ENCODE results near the gene TOLLIP.
"Not testable (repeated sequence)": the region's sequence is repeated elsewhere in the genome, so short reads cannot be mapped to it uniquely, and the experiment has no call there.

TOLLIP gene

DNA sequence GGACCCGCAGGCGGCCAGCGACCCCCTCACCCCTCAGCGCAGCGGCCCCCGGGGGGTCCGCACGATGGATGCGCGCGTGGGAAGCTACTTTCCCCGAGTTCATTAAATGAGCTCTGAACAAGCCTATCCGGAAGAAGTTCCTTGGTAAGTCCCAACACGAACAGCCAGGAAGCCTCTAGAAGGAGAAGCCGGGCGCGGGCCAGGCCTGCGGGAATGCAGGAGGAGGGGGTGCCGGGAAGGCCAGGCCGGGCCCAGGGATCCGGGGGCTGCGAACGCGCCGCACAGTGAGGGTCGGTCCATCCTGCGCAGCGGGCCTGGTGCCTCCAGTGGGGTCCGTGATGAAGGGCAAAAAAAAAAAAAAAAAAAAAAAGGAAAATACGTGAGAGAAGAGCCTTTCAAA lies 36.9 kb downstream of the TOLLIP start:
- TF ChIP-seq FOXP2 (optimal IDR thresholded peaks at IDR 0.05; ENCODE audit: control extremely low read depth, extremely low read length, insufficient read depth) (no peak), POLR2AphosphoS5 (IDR thresholded peaks at IDR 0.05; ENCODE audit: borderline replicate concordance, low read depth, low read length) (no peak), EZH2 (IDR thresholded peaks at IDR 0.05) (no peak)
- no peak overlapping the region for H3K27ac ChIP-seq
- no peaks in the 10 kb centered on the region for H3K9me3 ChIP-seq (ENCODE audit: low read depth, low read length)
- no peak overlapping the region for H3K9ac ChIP-seq (ENCODE audit: insufficient read length)
- DNase-seq (ENCODE audit: low read depth, low spot score) = no peak
- no peaks in the 10 kb centered on the region for H3K36me3 ChIP-seq (ENCODE audit: insufficient read depth, low read length)
- no peak overlapping the region for H3K4me3 ChIP-seq

DNA sequence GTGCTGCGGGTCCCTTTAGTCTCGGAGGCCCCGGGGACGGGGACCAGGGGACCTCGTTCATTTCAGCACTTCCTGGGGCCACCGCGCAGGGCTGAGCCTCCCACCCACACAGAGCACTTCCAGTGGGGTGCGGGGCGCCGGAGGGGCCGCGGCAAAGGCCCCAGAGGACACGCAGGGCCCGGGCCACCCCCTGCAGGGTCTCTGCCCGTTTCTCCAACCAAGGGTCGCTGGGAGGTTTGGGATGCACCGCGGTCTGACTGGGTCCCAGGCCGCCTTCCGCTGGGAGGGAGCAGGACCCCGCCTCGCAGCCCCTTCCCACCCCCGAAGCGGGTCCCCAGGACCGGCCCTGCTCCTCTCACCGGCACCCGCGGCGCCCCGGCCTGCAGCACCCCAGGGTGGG lies 37.5 kb downstream of the TOLLIP start:
- Histone ChIP-seq H3K9me3 (ENCODE audit: low read depth, low read length) (no peaks in the 10 kb centered on the region), H3K9ac (ENCODE audit: insufficient read length) (peak overlapping the region; percentile 37), H3K4me3 (no peak overlapping the region), H3K27ac (peak overlapping the region; percentile 85), H3K36me3 (ENCODE audit: insufficient read depth, low read length) (no peaks in the 10 kb centered on the region)
- DNase-seq (ENCODE audit: low read depth, low spot score) = no peak
- TF ChIP-seq POLR2AphosphoS5 (IDR thresholded peaks at IDR 0.05; ENCODE audit: borderline replicate concordance, low read depth, low read length) = no peak
- TF ChIP-seq FOXP2 (optimal IDR thresholded peaks at IDR 0.05; ENCODE audit: control extremely low read depth, extremely low read length, insufficient read depth) = no peak
- no peak for TF ChIP-seq EZH2 (IDR thresholded peaks at IDR 0.05)

DNA sequence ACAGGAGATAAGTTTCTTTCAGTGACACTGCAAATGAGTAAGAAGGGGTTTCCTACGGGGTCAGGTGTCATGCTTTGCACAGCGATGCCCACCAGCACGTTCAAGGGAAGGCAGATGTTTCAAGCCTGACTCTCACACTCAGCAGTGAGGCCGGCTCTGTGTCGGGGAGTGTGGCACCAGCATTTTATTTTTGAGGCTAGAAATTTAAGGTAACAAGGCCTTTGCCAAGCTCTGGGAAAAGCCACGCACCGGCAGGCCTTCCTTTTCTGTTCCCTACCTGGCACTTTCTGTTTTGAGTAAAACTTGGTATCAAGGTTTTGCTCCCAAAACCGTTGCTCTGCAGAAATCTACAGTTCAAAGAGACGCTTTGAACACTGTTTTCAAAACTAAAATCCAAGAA lies 38.0 kb downstream of the TOLLIP start:
- Histone ChIP-seq H3K27ac (peak overlapping the region; percentile 85), H3K4me3 (peak overlapping the region; percentile 46), H3K36me3 (ENCODE audit: insufficient read depth, low read length) (no peaks in the 10 kb centered on the region), H3K9me3 (ENCODE audit: low read depth, low read length) (no peaks in the 10 kb centered on the region), H3K9ac (ENCODE audit: insufficient read length) (peak overlapping the region; percentile 37)
- DNase-seq (ENCODE audit: low read depth, low spot score) = no peak
- TF ChIP-seq EZH2 (IDR thresholded peaks at IDR 0.05) = no peak
- TF ChIP-seq FOXP2 (optimal IDR thresholded peaks at IDR 0.05; ENCODE audit: control extremely low read depth, extremely low read length, insufficient read depth) = no peak
- TF ChIP-seq POLR2AphosphoS5 (IDR thresholded peaks at IDR 0.05; ENCODE audit: borderline replicate concordance, low read depth, low read length) = no peak

DNA sequence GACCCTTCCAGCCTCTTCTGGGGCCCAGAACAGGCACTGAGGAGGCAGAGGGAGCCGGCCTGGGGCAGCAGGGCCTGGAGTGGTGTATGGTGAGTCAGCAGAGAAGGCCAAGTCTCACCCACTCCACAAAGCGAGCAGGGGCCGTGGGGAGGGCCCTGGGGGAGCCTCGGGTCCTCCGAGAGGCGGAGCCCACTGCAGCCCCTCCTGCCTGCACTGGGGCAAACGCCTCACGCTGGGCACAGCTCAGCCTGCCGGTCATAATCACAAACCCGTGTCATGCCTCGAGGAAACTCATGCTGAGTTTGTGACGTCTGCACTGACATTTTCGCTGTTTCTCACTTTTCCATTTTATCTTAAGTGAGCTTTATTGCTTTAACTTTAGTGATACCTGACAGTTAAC lies 38.4 kb downstream of the TOLLIP start:
- no peaks in the 10 kb centered on the region for H3K9me3 ChIP-seq (ENCODE audit: low read depth, low read length)
- H3K9ac ChIP-seq (ENCODE audit: insufficient read length) = peak overlapping the region; percentile 53
- peak; percentile 54 for TF ChIP-seq POLR2AphosphoS5 (IDR thresholded peaks at IDR 0.05; ENCODE audit: borderline replicate concordance, low read depth, low read length)
- TF ChIP-seq EZH2 (IDR thresholded peaks at IDR 0.05) = no peak
- TF ChIP-seq FOXP2 (optimal IDR thresholded peaks at IDR 0.05; ENCODE audit: control extremely low read depth, extremely low read length, insufficient read depth) = no peak
- no peaks in the 10 kb centered on the region for H3K36me3 ChIP-seq (ENCODE audit: insufficient read depth, low read length)
- peak overlapping the region; percentile 46 for H3K4me3 ChIP-seq
- DNase-seq (ENCODE audit: low read depth, low spot score) = no peak
- H3K27ac ChIP-seq = peak overlapping the region; percentile 85

DNA sequence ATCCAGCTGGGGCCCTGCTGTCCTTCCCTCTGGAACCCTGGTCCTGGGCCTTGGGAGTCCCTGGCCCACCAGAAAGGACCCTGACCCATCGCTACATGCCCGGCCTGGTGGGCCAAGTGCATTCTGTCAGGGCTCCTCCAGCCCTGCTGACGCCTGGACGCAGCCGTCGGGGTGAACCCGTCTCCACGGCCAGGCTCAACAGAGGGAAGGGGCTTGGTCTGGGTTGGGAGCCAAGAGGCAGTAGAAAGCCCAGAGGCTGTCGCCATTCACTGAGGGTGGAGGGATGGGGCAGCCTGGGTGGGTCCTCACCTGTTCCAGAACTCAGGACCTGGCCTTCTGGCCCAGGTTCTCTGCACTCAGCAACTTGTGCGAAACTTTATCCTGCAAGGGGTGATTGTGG lies 39.0 kb downstream of the TOLLIP start:
- Histone ChIP-seq H3K9me3 (ENCODE audit: low read depth, low read length) (no peaks in the 10 kb centered on the region), H3K9ac (ENCODE audit: insufficient read length) (peak overlapping the region; percentile 53), H3K36me3 (ENCODE audit: insufficient read depth, low read length) (no peaks in the 10 kb centered on the region), H3K27ac (peak overlapping the region; percentile 85), H3K4me3 (no peak overlapping the region)
- TF ChIP-seq EZH2 (IDR thresholded peaks at IDR 0.05) (no peak), FOXP2 (optimal IDR thresholded peaks at IDR 0.05; ENCODE audit: control extremely low read depth, extremely low read length, insufficient read depth) (no peak), POLR2AphosphoS5 (IDR thresholded peaks at IDR 0.05; ENCODE audit: borderline replicate concordance, low read depth, low read length) (no peak)
- no peak for DNase-seq (ENCODE audit: low read depth, low spot score)

DNA sequence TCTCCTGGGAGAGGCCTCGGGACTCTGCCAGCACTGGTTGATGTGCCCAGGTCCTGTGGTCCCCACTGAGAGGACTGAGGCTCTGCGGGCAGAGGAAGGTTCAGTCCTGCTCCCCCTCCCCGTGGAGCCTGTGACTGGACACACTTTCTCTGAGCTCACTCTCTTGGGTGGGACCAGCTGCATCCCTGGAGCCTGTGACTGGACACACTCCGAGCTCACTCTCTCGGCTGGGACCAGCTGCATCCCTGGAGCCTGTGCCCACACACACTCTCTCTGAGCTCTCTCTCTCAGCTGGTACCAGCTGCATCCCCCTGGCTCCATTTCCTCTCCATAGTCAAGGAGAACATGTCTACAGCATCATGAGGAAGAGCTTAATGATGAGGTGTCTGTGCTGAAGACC lies 39.5 kb downstream of the TOLLIP start:
- H3K9ac ChIP-seq (ENCODE audit: insufficient read length) = no peak overlapping the region
- no peaks in the 10 kb centered on the region for H3K9me3 ChIP-seq (ENCODE audit: low read depth, low read length)
- no peak for TF ChIP-seq POLR2AphosphoS5 (IDR thresholded peaks at IDR 0.05; ENCODE audit: borderline replicate concordance, low read depth, low read length)
- no peak for TF ChIP-seq EZH2 (IDR thresholded peaks at IDR 0.05)
- no peak for TF ChIP-seq FOXP2 (optimal IDR thresholded peaks at IDR 0.05; ENCODE audit: control extremely low read depth, extremely low read length, insufficient read depth)
- no peak for DNase-seq (ENCODE audit: low read depth, low spot score)
- H3K36me3 ChIP-seq (ENCODE audit: insufficient read depth, low read length) = no peaks in the 10 kb centered on the region
- no peak overlapping the region for H3K4me3 ChIP-seq
- H3K27ac ChIP-seq = no peak overlapping the region

DNA sequence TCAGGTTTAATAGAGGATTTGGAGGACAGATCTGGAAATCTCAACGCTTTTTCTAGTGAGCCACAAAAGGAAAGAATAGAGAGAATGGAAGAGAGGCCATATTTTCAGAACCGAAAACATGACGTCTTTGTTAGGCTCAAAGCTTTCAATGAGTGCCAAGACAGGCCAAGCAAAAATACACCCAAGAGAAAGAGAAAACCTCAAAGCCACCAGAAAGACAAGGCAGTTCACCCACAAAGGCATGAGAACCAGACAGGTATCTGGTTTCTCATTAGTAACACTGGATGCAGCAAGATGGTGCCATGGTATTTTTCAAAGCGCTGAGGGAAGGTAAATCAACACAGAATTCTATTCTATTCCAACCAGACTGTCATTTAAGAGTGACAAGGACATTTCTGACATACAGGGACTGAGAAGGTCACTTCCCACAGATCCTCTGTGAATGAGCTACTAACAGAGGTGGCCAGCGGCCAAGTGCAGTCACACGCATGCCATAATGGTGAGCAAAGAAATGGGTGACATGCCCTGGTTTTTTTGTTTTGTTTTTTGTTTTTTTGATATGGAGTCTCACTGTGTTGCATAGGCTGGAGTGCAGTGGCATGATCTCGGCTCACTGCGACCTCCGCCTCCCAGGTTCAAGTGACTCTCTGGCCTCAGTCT lies 41.9 kb downstream of the TOLLIP start:
- Histone ChIP-seq H3K27ac (no peak overlapping the region), H3K9ac (ENCODE audit: insufficient read length) (no peak overlapping the region), H3K9me3 (ENCODE audit: low read depth, low read length) (no peaks in the 10 kb centered on the region), H3K36me3 (ENCODE audit: insufficient read depth, low read length) (no peaks in the 10 kb centered on the region), H3K4me3 (no peak overlapping the region)
- no peak for DNase-seq (ENCODE audit: low read depth, low spot score)
- no peak for TF ChIP-seq POLR2AphosphoS5 (IDR thresholded peaks at IDR 0.05; ENCODE audit: borderline replicate concordance, low read depth, low read length)
- TF ChIP-seq FOXP2 (optimal IDR thresholded peaks at IDR 0.05; ENCODE audit: control extremely low read depth, extremely low read length, insufficient read depth) = no peak
- no peak for TF ChIP-seq EZH2 (IDR thresholded peaks at IDR 0.05)

DNA sequence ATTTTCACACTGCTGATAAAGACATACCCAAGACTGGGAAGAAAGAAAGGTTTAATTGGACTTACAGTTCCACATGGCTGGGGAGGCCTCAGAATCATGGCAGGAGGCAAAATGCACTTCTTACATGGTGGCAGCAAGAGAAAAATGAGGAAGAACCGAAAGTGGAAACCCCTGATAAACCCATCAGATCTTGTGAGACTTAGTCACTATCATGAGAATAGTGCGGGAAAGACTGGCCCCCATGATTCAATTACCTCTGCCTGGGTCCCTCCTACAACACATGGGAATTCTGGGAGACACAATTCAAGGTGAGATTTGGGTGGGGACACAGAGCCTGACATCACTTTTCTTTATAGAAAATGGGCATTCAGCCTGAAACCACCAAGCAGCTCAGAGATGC lies 42.5 kb downstream of the TOLLIP start:
- not testable (repeated sequence) for H3K27ac ChIP-seq

DNA sequence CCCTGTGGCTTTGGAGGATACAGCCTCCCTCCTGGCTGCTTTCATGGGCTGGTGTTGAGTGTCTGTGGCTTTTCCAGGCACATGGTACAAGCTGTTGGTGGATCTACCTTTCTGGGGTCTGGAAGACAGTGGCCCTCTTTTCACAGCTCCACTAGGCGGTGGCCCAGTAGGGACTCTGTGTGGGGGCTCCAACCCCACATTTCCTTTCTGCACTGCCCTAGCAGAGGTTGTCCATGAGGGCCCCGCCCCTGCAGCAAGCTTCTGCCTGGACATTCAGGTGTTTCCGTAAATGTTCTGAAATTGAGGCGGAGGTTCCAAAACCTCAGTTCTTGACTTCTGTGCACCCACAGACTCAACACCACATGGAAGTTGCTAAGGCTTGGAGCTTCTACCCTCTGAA lies 44.0 kb downstream of the TOLLIP start:
- H3K4me3 ChIP-seq; H3K27ac ChIP-seq; H3K36me3 ChIP-seq (ENCODE audit: insufficient read depth, low read length); DNase-seq (ENCODE audit: low read depth, low spot score); H3K9ac ChIP-seq (ENCODE audit: insufficient read length); H3K9me3 ChIP-seq (ENCODE audit: low read depth, low read length): not testable (repeated sequence)

More for the DNA sequence above, 42.5 kb downstream of the TOLLIP start:
- not testable (repeated sequence) for H3K9me3 ChIP-seq (ENCODE audit: low read depth, low read length); H3K4me3 ChIP-seq; H3K36me3 ChIP-seq (ENCODE audit: insufficient read depth, low read length); H3K9ac ChIP-seq (ENCODE audit: insufficient read length); DNase-seq (ENCODE audit: low read depth, low spot score)

DNA sequence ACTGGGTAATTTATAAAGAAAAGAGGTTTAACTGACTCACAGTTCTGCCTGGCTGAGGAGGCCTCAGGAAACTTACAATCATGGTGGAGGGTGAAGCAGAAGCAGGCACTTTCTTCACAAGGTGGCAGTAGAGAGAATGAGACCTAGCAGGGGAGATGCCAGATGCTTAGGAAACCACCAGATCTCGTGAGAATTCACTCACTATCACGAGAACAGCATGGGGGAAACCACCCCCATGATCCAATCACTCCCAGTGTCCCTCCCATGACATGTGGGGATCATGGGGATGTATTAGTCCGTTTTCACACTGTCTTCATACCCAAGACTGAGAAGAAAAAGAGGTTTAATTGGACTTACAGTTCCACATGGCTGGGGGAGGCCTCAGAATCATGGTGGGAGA lies 45.0 kb downstream of the TOLLIP start:
- H3K9ac ChIP-seq (ENCODE audit: insufficient read length); DNase-seq (ENCODE audit: low read depth, low spot score): not testable (repeated sequence)
- peak overlapping the region; percentile 66 for H3K27ac ChIP-seq

More for the DNA sequence above, 45.0 kb downstream of the TOLLIP start:
- not testable (repeated sequence) for H3K9me3 ChIP-seq (ENCODE audit: low read depth, low read length); H3K4me3 ChIP-seq; H3K36me3 ChIP-seq (ENCODE audit: insufficient read depth, low read length)
